Skin of body (tissue), 2 donors: ENCODE data around the gene SLC44A3. TPM values are rescaled to one million over a fixed set of nuclear protein-coding genes. Genes with fewer than 3 reads are reported as not detected.

Source experiments
- DNase-seq: peaks from one replicate; lab custom pipeline; 2025; lab: John Stamatoyannopoulos, UW
- total RNA-seq: library from RNA; depleted of rRNA; stranded (reverse); fragments of >200 nt; gene quantifications from one replicate; pipeline ENCODE4 v1.2.3, GENCODE V29; 2014

Gene SLC44A3
- total RNA-seq, 1 donor from 2014 or later = 1.8 TPM

- DNase-seq = no peak
These were observed 85.0 kb downstream of the SLC44A3 start for GRCh38 chr1:94905207-94905606.

- no peak for DNase-seq
These were observed 86.2 kb downstream of the SLC44A3 start for GRCh38 chr1:94906382-94906781.

- DNase-seq = no peak
These were observed 87.0 kb downstream of the SLC44A3 start for GRCh38 chr1:94907136-94907535.

- no peak for DNase-seq
These were observed 88.0 kb downstream of the SLC44A3 start for GRCh38 chr1:94908190-94908589.

- no peak for DNase-seq
These were observed 88.8 kb downstream of the SLC44A3 start for GRCh38 chr1:94908965-94909364.

- DNase-seq = peak; percentile 4
These were observed 89.3 kb downstream of the SLC44A3 start for GRCh38 chr1:94909486-94909885.

GRCh38 chr1:94912263-94913184 lies 92.4 kb downstream of the SLC44A3 start:
- no peak for DNase-seq

GRCh38 chr1:94917251-94917650 lies 97.1 kb downstream of the SLC44A3 start:
- DNase-seq = no peak

GRCh38 chr1:94919241-94920030 lies 99.3 kb downstream of the SLC44A3 start:
- peak; percentile 86 for DNase-seq

GRCh38 chr1:94920061-94920460 lies 99.9 kb downstream of the SLC44A3 start:
- DNase-seq = no peak

- no peak for DNase-seq
These were observed 101.8 kb downstream of the SLC44A3 start for GRCh38 chr1:94921977-94922376.

- no peak for DNase-seq
These were observed 102.7 kb downstream of the SLC44A3 start for GRCh38 chr1:94922761-94923331.

- peak; percentile 37 for DNase-seq
These were observed 104.8 kb downstream of the SLC44A3 start for GRCh38 chr1:94925004-94925403.

- peak; percentile 94 for DNase-seq
These were observed 105.5 kb downstream of the SLC44A3 start for GRCh38 chr1:94925561-94926125.

- no peak for DNase-seq
These were observed 106.2 kb downstream of the SLC44A3 start for GRCh38 chr1:94926126-94926914.

- peak; percentile 92 for DNase-seq
These were observed 106.8 kb downstream of the SLC44A3 start, which contains the start of gene CNN3 for GRCh38 chr1:94926915-94927404. Gene CNN3 (minus strand): TSS chr1:94927110. CDS start chr1:94926894, 216 bp downstream.

- DNase-seq = peak; percentile 46
These were observed 107.4 kb downstream of the SLC44A3 start for GRCh38 chr1:94927405-94928175.

- no peak for DNase-seq
These were observed 108.3 kb downstream of the SLC44A3 start for GRCh38 chr1:94928293-94928939.
